ENCODE data around the gene CACNA1H.

The CACNA1H gene

DNA sequence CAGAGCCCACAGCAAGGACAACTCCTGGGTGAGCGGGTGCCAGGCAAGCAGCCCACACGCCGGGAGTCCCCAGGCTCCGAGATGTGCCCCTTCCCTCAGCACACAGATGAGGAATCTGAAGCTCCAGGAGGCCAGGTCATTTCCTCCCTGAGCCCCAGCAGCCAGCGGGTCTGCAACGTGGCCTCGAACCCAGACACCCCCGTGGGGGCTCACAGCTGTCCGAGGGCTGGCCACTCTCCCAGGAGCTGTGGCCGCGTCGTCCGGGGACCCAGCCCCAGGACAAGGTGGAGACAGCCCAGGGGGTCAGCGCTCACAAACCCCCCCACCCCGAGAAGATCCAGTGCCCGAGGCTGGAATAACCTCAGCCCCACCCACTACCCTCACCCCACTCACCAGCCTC lies 39.4 kb upstream of the CACNA1H start:
- H3F3A ChIP-seq (ENCODE audit: insufficient read depth): no peaks in the 10 kb centered on the region
- TF ChIP-seq, protein P1, sequence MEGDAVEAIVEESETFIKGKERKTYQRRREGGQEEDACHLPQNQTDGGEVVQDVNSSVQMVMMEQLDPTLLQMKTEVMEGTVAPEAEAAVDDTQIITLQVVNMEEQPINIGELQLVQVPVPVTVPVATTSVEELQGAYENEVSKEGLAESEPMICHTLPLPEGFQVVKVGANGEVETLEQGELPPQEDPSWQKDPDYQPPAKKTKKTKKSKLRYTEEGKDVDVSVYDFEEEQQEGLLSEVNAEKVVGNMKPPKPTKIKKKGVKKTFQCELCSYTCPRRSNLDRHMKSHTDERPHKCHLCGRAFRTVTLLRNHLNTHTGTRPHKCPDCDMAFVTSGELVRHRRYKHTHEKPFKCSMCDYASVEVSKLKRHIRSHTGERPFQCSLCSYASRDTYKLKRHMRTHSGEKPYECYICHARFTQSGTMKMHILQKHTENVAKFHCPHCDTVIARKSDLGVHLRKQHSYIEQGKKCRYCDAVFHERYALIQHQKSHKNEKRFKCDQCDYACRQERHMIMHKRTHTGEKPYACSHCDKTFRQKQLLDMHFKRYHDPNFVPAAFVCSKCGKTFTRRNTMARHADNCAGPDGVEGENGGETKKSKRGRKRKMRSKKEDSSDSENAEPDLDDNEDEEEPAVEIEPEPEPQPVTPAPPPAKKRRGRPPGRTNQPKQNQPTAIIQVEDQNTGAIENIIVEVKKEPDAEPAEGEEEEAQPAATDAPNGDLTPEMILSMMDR (IDR thresholded peaks at IDR 0.05; ENCODE audit: insufficient read depth, low read length, poor library complexity, severe bottlenecking): no peak
- no peak for TF ChIP-seq EZH2phosphoT487 (conservative IDR thresholded peaks at IDR 0.05; ENCODE audit: low read length)
- H3K36me3 ChIP-seq (ENCODE audit: low read length): no peaks in the 10 kb centered on the region
- no peaks in the 10 kb centered on the region for H3K79me2 ChIP-seq (ENCODE audit: insufficient read depth, low read length)
- no peak overlapping the region for H3K4me2 ChIP-seq (ENCODE audit: low read depth, low read length, poor library complexity, severe bottlenecking)
- H3K27ac ChIP-seq (ENCODE audit: low read depth, low read length): no peak overlapping the region
- no peaks in the 10 kb centered on the region for H3K27me3 ChIP-seq (ENCODE audit: low read length)
- no peak overlapping the region for H2AFZ ChIP-seq (ENCODE audit: low read depth, low read length, severe bottlenecking)
- no peaks in the 10 kb centered on the region for H3K9me2 ChIP-seq (replicated peaks; ENCODE audit: insufficient read depth, low read length)
- no peak overlapping the region for H3K4me3 ChIP-seq (ENCODE audit: insufficient read depth, low read length, poor library complexity, severe bottlenecking)
- no peaks in the 10 kb centered on the region for H4K20me1 ChIP-seq (ENCODE audit: low read depth, low read length)
- no peaks in the 10 kb centered on the region for H3K9me3 ChIP-seq (ENCODE audit: insufficient read depth, low read length)
- H3K9ac ChIP-seq (ENCODE audit: low read length): no peak overlapping the region

DNA sequence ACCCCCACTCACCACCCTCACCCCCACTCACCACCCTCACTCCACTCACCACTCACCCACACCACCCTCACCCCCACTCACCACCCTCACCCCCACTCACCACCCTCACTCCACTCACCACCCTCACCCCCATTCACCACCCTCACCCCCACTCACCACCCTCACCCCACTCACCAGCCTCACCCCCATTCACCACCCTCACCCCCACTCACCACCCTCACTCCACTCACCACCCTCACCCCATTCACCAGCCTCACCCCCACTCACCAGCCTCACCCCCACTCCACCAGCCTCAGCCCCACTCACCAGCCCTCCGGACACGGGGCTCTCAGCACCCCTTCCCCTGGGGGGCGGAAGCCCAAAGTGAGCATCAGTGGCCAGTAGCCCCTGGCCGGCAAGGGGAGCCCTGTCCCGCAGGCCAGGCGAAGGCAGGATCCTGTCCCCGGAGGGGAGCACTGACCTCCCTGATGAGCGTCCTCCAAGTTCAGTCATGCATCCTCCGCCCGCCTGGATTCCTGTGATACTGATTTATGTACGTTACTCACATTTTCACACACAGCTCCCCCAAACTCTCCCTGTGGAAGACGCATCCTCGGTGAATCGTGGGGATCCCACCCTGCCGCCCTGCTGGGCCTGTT lies 38.9 kb upstream of the CACNA1H start:
- Histone ChIP-seq H3K4me3 (ENCODE audit: insufficient read depth, low read length, poor library complexity, severe bottlenecking) (no peak overlapping the region), H3K79me2 (ENCODE audit: insufficient read depth, low read length) (no peaks in the 10 kb centered on the region), H3K9me3 (ENCODE audit: insufficient read depth, low read length) (no peaks in the 10 kb centered on the region), H3K9me2 (replicated peaks; ENCODE audit: insufficient read depth, low read length) (no peaks in the 10 kb centered on the region), H3K4me2 (ENCODE audit: low read depth, low read length, poor library complexity, severe bottlenecking) (no peak overlapping the region), H3K36me3 (ENCODE audit: low read length) (no peaks in the 10 kb centered on the region), H2AFZ (ENCODE audit: low read depth, low read length, severe bottlenecking) (no peak overlapping the region), H3K27ac (ENCODE audit: low read depth, low read length) (no peak overlapping the region), H3K9ac (ENCODE audit: low read length) (no peak overlapping the region), H3K27me3 (ENCODE audit: low read length) (no peaks in the 10 kb centered on the region), H3F3A (ENCODE audit: insufficient read depth) (no peaks in the 10 kb centered on the region), H4K20me1 (ENCODE audit: low read depth, low read length) (no peaks in the 10 kb centered on the region)
- no peak for TF ChIP-seq EZH2phosphoT487 (conservative IDR thresholded peaks at IDR 0.05; ENCODE audit: low read length)
- TF ChIP-seq, protein P1 (IDR thresholded peaks at IDR 0.05; ENCODE audit: insufficient read depth, low read length, poor library complexity, severe bottlenecking): no peak

DNA sequence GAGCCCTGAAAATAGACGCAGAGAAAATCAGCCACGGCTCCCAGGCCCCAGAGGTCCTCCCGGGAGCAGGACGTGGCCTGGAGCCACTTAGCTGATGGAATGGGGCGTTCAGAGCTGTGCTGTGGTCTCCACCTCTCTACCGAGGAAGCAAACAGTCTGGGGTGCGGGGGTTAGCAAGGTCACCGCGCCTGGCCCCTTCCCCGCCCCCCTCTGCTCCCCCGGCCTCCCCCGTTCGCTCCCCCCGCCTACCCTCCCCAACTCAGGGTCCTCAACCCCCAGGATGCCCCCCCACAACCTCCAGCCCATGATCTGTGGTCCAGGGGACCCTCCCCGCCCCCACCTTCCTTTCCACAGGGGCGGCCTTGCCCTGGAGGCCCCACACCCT lies 36.2 kb upstream of the CACNA1H start:
- no peak overlapping the region for H3K27ac ChIP-seq (ENCODE audit: low read depth, low read length)
- no peak overlapping the region for H2AFZ ChIP-seq (ENCODE audit: low read depth, low read length, severe bottlenecking)
- no peak for TF ChIP-seq EZH2phosphoT487 (conservative IDR thresholded peaks at IDR 0.05; ENCODE audit: low read length)
- TF ChIP-seq, protein P1 (IDR thresholded peaks at IDR 0.05; ENCODE audit: insufficient read depth, low read length, poor library complexity, severe bottlenecking): no peak
- no peaks in the 10 kb centered on the region for H3K79me2 ChIP-seq (ENCODE audit: insufficient read depth, low read length)
- H3K4me2 ChIP-seq (ENCODE audit: low read depth, low read length, poor library complexity, severe bottlenecking): no peak overlapping the region
- H3K9me3 ChIP-seq (ENCODE audit: insufficient read depth, low read length): no peaks in the 10 kb centered on the region
- no peak overlapping the region for H3K9ac ChIP-seq (ENCODE audit: low read length)
- H3K9me2 ChIP-seq (replicated peaks; ENCODE audit: insufficient read depth, low read length): no peaks in the 10 kb centered on the region
- no peak overlapping the region for H3K4me3 ChIP-seq (ENCODE audit: insufficient read depth, low read length, poor library complexity, severe bottlenecking)
- no peaks in the 10 kb centered on the region for H4K20me1 ChIP-seq (ENCODE audit: low read depth, low read length)
- no peaks in the 10 kb centered on the region for H3K27me3 ChIP-seq (ENCODE audit: low read length)
- no peaks in the 10 kb centered on the region for H3F3A ChIP-seq (ENCODE audit: insufficient read depth)
- H3K36me3 ChIP-seq (ENCODE audit: low read length): no peaks in the 10 kb centered on the region

Data from SU-DHL-6 (cell line).